ENCODE measurements around the gene ADGB. TPM values are rescaled to one million over a fixed set of nuclear protein-coding genes. Genes with fewer than 3 reads are reported as not detected.

Gene ADGB
- total RNA-seq, 1 donor from 2014 or later: not detected

DNA sequence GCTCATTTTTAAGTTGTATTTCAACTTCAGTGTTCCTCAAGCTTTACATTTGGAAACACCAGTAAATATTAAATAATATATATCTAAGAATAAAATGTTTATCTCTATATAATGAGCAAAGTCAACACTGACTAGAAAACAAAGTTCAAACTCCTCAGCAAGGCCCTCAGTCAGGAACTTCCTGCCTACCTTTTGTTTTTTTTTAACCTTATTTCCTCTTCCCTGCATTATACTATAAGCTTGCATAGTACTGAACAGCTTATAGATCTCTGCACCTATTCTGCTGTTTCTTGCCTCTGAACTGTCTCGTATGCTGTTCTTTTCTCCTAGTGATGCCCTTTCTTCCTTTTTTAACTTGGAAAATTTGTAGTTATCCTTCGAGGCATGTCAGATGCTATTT lies 29.6 kb downstream of the ADGB start:
- Mint-ChIP-seq H3K27ac (no peak overlapping the region), H3K27me3 (peaks cover 6% of the 10 kb centered on the region), H3K4me3 (ENCODE audit: low read depth) (no peak overlapping the region), H3K4me1 (ENCODE audit: low read depth) (no peaks in the 10 kb centered on the region), H3K9me3 (ENCODE audit: low read depth) (peaks cover 4% of the 10 kb centered on the region), H3K36me3 (ENCODE audit: insufficient read depth) (no peaks in the 10 kb centered on the region)
- TF ChIP-seq CTCF (IDR thresholded peaks at IDR 0.05; ENCODE audit: unreplicated experiment): no peak
- DNase-seq (ENCODE audit: low spot score, unreplicated experiment): no peak

GRCh38 chr6:146634022-146634421 lies 35.2 kb downstream of the ADGB start:
- peaks cover 6% of the 10 kb centered on the region for H3K27me3 Mint-ChIP-seq
- H3K9me3 Mint-ChIP-seq (ENCODE audit: low read depth): peaks cover 3% of the 10 kb centered on the region
- TF ChIP-seq CTCF (IDR thresholded peaks at IDR 0.05; ENCODE audit: unreplicated experiment): no peak
- H3K36me3 Mint-ChIP-seq (ENCODE audit: insufficient read depth): no peaks in the 10 kb centered on the region
- no peak overlapping the region for H3K27ac Mint-ChIP-seq
- no peaks in the 10 kb centered on the region for H3K4me1 Mint-ChIP-seq (ENCODE audit: low read depth)
- H3K4me3 Mint-ChIP-seq (ENCODE audit: low read depth): no peak overlapping the region
- no peak for DNase-seq (ENCODE audit: low spot score, unreplicated experiment)

- H3K9me3 Mint-ChIP-seq (ENCODE audit: low read depth): peaks cover 3% of the 10 kb centered on the region
- H3K27me3 Mint-ChIP-seq: peaks cover 6% of the 10 kb centered on the region
- DNase-seq (ENCODE audit: low spot score, unreplicated experiment): no peak
- no peak overlapping the region for H3K27ac Mint-ChIP-seq
- H3K4me1 Mint-ChIP-seq (ENCODE audit: low read depth): no peaks in the 10 kb centered on the region
- no peak for TF ChIP-seq CTCF (IDR thresholded peaks at IDR 0.05; ENCODE audit: unreplicated experiment)
- H3K36me3 Mint-ChIP-seq (ENCODE audit: insufficient read depth): no peaks in the 10 kb centered on the region
- no peak overlapping the region for H3K4me3 Mint-ChIP-seq (ENCODE audit: low read depth)
These were observed 36.4 kb downstream of the ADGB start for GRCh38 chr6:146635165-146635564.

- H3K27ac Mint-ChIP-seq: no peak overlapping the region
- peaks cover 3% of the 10 kb centered on the region for H3K9me3 Mint-ChIP-seq (ENCODE audit: low read depth)
- no peaks in the 10 kb centered on the region for H3K4me1 Mint-ChIP-seq (ENCODE audit: low read depth)
- DNase-seq (ENCODE audit: low spot score, unreplicated experiment): no peak
- H3K4me3 Mint-ChIP-seq (ENCODE audit: low read depth): no peak overlapping the region
- H3K27me3 Mint-ChIP-seq: peaks cover 6% of the 10 kb centered on the region
- TF ChIP-seq CTCF (IDR thresholded peaks at IDR 0.05; ENCODE audit: unreplicated experiment): no peak
- no peaks in the 10 kb centered on the region for H3K36me3 Mint-ChIP-seq (ENCODE audit: insufficient read depth)
These were observed 37.7 kb downstream of the ADGB start for GRCh38 chr6:146636481-146636880.

DNA sequence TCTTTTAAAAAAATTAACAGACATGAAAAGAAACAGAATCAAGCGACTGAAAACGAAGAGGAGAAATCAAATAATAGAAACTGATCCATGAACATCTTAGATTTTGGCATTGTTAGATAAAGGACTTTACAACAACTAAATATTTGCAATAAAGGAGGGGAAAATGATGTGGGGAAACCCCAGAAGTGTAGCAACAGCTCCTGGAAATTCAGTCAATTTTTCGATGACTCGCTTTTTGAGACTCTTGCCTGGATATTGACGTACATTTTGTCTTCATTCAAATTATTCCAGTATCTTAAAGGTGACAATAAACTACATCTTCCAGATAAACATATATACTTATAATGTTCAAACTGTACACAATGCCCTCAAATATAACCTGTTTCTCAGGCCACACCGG lies 44.1 kb downstream of the ADGB start:
- Mint-ChIP-seq H3K9me3 (ENCODE audit: low read depth) (peaks cover under 1% of the 10 kb centered on the region), H3K27ac (no peak overlapping the region)
- TF ChIP-seq CTCF (IDR thresholded peaks at IDR 0.05; ENCODE audit: unreplicated experiment): no peak

More for the DNA sequence above, 44.1 kb downstream of the ADGB start:
- H3K4me1 Mint-ChIP-seq (ENCODE audit: low read depth): no peaks in the 10 kb centered on the region
- H3K27me3 Mint-ChIP-seq: no peaks in the 10 kb centered on the region
- no peak overlapping the region for H3K4me3 Mint-ChIP-seq (ENCODE audit: low read depth)
- H3K36me3 Mint-ChIP-seq (ENCODE audit: insufficient read depth): no peaks in the 10 kb centered on the region
- DNase-seq (ENCODE audit: low spot score, unreplicated experiment): no peak

Data from progenitor cell of endocrine pancreas (in vitro differentiated cells).